HEK293T (cell line): ENCODE measurements around the gene ACOT12.

Experiments used
- ARNT ChIP-seq: fragments of 450-650 bp; IDR thresholded peaks from 2 replicates; pipeline ENCODE4 v1.6.1; 2017; ENCODE audit warnings: mild to moderate bottlenecking
- BHLHE40 ChIP-seq: fragments of 450-650 bp; IDR thresholded peaks from 2 replicates; pipeline ENCODE4 v1.6.1; 2016; ENCODE audit warnings: mild to moderate bottlenecking, moderate library complexity, borderline replicate concordance
- FOXA1 ChIP-seq: fragments of 450-650 bp; IDR thresholded peaks from 2 replicates; pipeline ENCODE4 v1.6.1; 2016; ENCODE audit warnings: mild to moderate bottlenecking
- FOXM1 ChIP-seq: fragments of 450-650 bp; IDR thresholded peaks from 2 replicates; pipeline ENCODE4 v1.6.1; 2017; ENCODE audit warnings: mild to moderate bottlenecking, borderline replicate concordance
- HDGF ChIP-seq: fragments of 450-650 bp; IDR thresholded peaks from 2 replicates; pipeline ENCODE4 v1.6.1; 2017; ENCODE audit warnings: antibody characterized with exemption, borderline replicate concordance
- L3MBTL2 ChIP-seq: fragments of 450-650 bp; conservative IDR thresholded peaks from 2 replicates; pipeline ENCODE4 v1.6.1; 2016; ENCODE audit warnings: mild to moderate bottlenecking
- NFRKB ChIP-seq: fragments of 450-650 bp; IDR thresholded peaks from 2 replicates; pipeline ENCODE4 v1.6.1; 2016; ENCODE audit warnings: mild to moderate bottlenecking, moderate library complexity
- PKNOX1 ChIP-seq: fragments of 450-650 bp; IDR thresholded peaks from 2 replicates; pipeline ENCODE4 v1.6.1; 2016
- SP1 ChIP-seq: fragments of 450-650 bp; IDR thresholded peaks from 2 replicates; pipeline ENCODE4 v1.6.1; 2017
- SUZ12 ChIP-seq: fragments of 450-650 bp; IDR thresholded peaks from 2 replicates; pipeline ENCODE4 v1.6.1; 2016; ENCODE audit warnings: mild to moderate bottlenecking
- TARDBP ChIP-seq: fragments of 450-650 bp; IDR thresholded peaks from 2 replicates; pipeline ENCODE4 v1.6.1; 2016
- ZNF384 ChIP-seq: fragments of 450-650 bp; IDR thresholded peaks from 2 replicates; pipeline ENCODE4 v1.6.1; 2016

DNA sequence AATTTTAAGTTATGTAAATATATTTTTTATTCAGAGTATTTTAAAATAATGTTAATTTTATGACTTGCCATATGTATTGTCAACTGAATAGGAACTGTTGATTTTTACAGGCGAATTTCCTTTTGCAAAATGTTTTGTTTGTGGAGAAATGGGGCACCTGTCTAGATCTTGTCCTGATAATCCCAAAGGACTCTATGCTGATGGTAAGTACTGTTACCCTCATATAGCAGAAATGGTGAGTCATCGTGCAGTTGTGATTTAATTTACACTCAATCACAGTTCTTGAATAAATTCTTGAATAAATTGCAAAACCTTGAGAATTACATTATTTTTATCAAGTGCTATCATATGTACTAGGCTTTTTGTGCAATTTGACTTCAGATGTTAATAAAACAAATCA is 85.1 kb downstream of the ACOT12 start:
- TF ChIP-seq BHLHE40, result no peak
- no peak for TF ChIP-seq FOXM1
- TF ChIP-seq L3MBTL2, result no peak
- no peak for TF ChIP-seq SP1
- TF ChIP-seq TARDBP, result no peak
- no peak for TF ChIP-seq HDGF
- TF ChIP-seq ZNF384, result no peak
- no peak for TF ChIP-seq SUZ12
- no peak for TF ChIP-seq FOXA1
- TF ChIP-seq PKNOX1, result no peak
- no peak for TF ChIP-seq NFRKB
- TF ChIP-seq ARNT, result no peak
